ENCODE results near the gene CTBP1.

CTBP1 gene

GRCh38 chr4:1172228-1172851 is 76.6 kb downstream of the CTBP1 start, which contains the start of gene SPON2:
SPON2 (minus strand) TSS chr4:1172583.
- DNase-seq, result no peak

GRCh38 chr4:1171311-1172227 is 77.4 kb downstream of the CTBP1 start:
- DNase-seq, result no peak

GRCh38 chr4:1170976-1171310 is 78.0 kb downstream of the CTBP1 start:
- no peak for DNase-seq

GRCh38 chr4:1170156-1170975 is 78.6 kb downstream of the CTBP1 start:
- DNase-seq, result no peak

GRCh38 chr4:1169691-1170096 is 79.2 kb downstream of the CTBP1 start:
- DNase-seq, result no peak

- no peak for DNase-seq
Measured at GRCh38 chr4:1169171-1169671, 79.7 kb downstream of the CTBP1 start.

GRCh38 chr4:1168191-1169101 is 80.5 kb downstream of the CTBP1 start:
- DNase-seq, result no peak

- peak; percentile 41 to 56 for DNase-seq
Measured at GRCh38 chr4:1167244-1167949, 81.5 kb downstream of the CTBP1 start.

GRCh38 chr4:1166509-1167243 is 82.3 kb downstream of the CTBP1 start:
- no peak for DNase-seq

- DNase-seq, result no peak
Measured at GRCh38 chr4:1164956-1165545, 83.9 kb downstream of the CTBP1 start.

GRCh38 chr4:1164444-1164843 is 84.5 kb downstream of the CTBP1 start:
- no peak for DNase-seq

GRCh38 chr4:1164040-1164439 is 84.9 kb downstream of the CTBP1 start:
- DNase-seq, result no peak

All from hippocampal formation (tissue), 2 donors.